HG02970 (cell line): Measurements from ENCODE around the gene ZNF436.

ENCODE experiments used
- ATAC-seq: cut with Tn5 transposase; IDR thresholded peaks from one replicate; pipeline ENCODE4 v1.9.1; 2021; ENCODE audit warnings: mild to moderate bottlenecking, moderate library complexity, moderate number of reproducible peaks; ENCODE audit not compliant: unreplicated experiment, low FRiP score

The ZNF436 gene

DNA sequence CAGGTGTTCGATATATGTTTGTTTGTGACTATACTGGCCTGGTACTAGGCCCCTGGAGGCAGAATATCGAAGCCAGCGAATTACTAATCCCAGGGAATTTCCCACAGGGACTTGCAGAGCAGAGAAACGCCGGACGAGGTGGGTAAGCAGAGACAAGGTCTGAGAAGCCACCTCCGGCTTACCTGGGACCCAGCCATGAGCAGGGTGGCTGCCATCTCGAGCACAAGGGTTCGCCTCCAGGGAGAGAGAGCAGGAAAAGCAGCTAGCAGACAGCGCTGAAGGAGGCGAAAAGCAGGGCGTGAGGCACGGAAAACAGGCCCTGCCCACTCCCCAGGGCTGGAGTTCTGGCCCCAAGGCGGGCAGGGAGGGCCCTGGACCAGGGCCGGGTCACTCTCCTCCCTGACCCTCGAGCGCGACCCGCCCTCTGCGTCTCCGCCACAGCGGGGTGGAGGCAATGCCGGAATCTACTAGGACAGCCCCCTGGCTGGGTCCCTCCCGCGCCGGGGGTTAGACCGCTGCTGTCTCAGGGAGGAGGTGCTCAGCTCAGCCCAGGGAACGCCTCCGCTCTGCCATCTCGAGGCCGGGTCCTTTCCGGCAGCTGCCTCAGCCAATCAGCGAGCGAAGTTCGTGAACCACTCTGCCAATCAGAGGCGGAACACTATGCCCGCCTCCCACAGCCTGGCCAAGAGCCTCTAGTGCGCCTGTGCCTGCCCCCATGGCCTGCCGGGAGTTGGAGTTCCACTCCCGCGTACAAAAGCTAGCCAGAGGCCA lies 1.7 kb downstream of the ZNF436 start:
- ATAC-seq, result peak; percentile 86

- no peak for ATAC-seq
Measured at GRCh38 chr1:23367451-23367790, 2.2 kb downstream of the ZNF436 start.

DNA sequence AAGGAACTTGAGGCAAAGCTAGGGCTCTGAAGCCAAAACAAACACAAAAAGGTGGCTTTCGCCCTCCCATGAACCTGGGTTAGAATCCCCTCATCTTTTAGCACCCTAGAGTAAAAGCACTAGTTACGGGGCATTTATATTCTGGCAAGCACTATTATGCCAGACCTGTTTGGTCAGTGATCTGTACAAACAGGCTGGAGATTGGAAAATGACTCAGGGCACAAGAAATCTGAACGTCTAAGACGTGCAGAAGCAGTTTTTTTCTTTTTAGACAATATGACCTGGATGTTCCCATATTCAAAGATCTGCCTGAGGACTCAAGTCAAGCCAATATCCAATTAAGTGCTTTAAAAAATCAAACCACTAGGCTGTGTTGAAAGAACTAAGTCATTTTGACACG lies 3.0 kb downstream of the ZNF436 start:
- no peak for ATAC-seq

DNA sequence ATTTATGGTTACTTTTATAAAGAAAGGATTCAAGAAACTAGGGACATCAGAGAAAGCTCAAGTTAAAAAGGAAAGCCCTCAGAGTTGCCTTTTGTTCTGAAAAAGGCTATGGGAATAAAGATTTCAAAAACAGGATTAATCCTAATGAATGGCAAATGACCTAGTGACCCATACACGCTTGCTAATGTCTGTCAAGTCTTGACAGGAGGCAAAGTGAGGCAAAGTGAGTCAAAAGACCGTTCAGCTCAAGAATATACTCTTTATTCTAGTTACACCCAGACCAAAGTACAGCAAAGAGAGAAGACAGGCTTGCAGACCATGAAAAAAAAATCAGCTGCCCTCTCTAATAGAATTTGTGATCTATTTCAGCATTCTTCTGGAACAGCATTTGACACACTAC lies 3.5 kb downstream of the ZNF436 start:
- no peak for ATAC-seq

GRCh38 chr1:23362218-23362713 lies 7.4 kb downstream of the ZNF436 start:
- ATAC-seq, result no peak

DNA sequence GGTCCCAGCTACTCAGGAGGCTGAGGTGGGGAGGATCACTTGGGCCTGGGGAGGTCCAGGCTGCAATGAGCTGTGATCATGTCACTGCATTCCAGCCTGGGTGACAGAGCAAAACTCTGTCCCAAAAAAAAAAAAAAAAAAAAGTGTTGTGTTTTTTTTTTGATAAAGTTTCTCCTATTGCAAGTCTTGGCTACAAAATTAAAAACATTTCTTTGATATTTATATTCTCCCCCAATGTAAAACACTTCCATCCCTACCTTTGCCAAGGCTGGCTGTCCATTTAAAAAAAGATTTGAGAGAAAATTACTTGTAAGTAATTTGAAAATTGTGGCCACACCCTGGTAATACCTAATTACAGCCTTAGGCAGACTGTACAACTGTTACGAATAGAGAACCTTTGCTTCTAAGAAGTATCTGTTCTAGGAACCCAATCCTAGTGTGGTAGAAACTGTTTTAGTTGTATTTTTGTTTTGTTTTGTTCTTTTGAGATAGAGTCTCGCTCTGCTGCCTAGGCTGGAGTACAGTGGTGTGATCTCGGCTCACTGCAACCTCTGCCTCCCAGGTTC lies 11.2 kb downstream of the ZNF436 start:
- no peak for ATAC-seq

DNA sequence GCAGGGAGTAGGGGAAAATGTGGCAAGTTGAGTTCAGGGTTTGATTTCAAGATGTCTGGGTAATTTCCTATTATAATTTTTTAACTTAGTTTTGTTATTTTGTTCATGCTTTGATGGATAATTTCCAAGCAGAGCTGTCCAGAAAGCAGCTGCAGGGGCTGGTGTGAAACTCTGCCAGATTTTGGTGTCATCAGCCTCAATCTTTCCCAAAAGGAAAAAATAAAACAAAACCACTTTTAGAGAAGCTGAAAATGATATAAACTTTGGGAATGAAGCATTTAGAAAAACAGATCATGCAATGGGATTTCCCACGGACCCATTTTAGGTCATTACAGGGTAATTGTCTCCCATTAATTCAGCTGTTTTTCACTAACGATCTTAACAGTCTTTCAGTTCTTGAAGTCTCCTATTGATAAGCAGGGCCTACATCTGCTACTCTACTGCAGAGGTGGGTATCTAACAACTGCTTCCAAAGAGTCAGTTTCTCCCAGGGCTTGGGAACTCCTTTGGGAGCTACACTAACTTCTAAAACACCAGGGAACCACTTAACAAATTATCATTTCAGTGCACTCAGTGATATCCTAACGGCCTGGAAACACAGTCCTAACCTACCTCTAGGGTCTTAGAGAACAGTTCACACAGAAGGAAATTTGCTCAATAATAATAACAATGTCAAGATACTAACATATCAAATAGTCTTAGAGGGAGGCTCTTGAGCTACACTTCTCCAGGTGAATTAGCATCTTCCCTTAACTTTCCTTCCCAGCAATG lies 12.3 kb downstream of the ZNF436 start:
- no peak for ATAC-seq

DNA sequence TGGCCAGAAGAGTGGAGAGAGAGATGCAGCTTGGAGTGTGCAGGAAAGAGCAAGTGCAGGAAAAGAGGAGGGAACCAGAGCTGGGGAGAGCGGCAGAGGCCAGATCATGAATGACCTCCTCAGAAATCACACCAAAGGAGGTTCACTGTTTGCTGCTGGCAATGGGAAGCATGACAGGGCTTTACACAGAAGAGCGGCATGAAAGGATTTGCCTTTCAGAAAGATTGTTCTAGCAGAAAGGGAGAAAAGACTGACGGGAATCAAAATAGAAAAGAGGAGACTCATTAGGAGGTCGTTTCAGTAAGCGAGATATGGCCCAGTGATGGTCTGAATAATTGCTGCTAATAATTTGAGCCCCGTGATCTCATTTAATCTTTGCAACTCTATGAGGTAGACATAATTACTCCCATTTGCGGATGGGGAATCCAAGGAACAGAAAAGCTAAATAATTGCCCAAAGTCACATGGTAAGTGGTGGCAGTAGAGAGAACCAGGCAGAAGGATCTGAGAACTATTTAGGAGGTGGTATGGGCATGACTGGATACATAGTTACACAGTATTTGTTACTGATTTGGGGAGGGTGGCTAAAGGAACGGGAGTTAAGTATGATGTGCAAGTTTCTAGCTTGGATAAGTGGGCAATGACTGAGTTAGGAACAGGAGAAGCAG lies 13.0 kb downstream of the ZNF436 start:
- ATAC-seq, result no peak

GRCh38 chr1:23354245-23354644 lies 15.4 kb downstream of the ZNF436 start:
- ATAC-seq, result no peak

- ATAC-seq, result no peak
Measured at GRCh38 chr1:23352096-23352695, 17.4 kb downstream of the ZNF436 start.

DNA sequence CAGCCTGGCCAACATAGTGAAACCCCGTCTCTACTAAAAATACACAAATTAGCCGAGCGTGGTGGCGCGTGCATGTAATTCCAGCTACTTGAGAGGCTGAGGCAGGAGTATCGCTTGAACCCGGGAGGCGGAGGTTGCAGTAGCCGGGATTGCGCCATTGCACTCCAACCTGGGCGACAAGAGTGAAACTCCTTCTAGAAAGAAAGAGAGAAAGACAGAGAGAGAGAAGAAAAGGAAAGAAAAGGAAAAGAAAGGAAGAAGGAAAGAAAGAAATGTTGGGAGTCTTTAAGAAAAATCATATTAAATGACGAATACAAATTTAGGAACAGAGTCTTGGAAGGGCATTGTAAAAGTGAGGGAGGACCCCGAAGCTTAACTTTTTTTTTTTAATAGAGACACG lies 23.7 kb downstream of the ZNF436 start:
- ATAC-seq, result no peak

DNA sequence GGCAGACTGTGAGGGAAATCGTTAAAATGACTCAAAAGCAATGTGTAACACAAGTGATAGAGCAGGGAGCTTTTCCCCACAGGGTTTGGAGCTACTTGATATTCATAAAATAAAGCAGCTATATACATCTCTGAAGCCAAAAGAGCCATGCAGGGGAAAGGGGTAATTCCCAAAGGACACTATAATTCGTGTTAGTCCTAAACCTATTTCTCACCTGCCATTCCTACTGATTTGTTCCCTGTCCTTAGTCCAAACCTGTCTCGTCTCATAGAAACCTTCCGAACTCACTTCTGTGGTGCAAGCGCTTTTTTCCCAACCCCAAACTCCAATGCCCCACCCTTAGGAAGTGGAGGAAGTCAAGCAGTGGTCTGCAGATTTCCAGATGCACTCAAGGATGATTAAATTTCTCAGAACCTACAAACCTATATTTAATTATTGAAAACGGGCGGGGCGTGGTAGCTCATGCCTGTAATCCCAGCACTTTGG lies 24.6 kb downstream of the ZNF436 start:
- no peak for ATAC-seq

GRCh38 chr1:23344111-23344986 lies 25.3 kb downstream of the ZNF436 start, which contains the start of gene HNRNPR:
HNRNPR (minus strand) TSS chr1:23344284; CDS start chr1:23341008, 3,276 bp downstream.
- peak; percentile 95 for ATAC-seq

DNA sequence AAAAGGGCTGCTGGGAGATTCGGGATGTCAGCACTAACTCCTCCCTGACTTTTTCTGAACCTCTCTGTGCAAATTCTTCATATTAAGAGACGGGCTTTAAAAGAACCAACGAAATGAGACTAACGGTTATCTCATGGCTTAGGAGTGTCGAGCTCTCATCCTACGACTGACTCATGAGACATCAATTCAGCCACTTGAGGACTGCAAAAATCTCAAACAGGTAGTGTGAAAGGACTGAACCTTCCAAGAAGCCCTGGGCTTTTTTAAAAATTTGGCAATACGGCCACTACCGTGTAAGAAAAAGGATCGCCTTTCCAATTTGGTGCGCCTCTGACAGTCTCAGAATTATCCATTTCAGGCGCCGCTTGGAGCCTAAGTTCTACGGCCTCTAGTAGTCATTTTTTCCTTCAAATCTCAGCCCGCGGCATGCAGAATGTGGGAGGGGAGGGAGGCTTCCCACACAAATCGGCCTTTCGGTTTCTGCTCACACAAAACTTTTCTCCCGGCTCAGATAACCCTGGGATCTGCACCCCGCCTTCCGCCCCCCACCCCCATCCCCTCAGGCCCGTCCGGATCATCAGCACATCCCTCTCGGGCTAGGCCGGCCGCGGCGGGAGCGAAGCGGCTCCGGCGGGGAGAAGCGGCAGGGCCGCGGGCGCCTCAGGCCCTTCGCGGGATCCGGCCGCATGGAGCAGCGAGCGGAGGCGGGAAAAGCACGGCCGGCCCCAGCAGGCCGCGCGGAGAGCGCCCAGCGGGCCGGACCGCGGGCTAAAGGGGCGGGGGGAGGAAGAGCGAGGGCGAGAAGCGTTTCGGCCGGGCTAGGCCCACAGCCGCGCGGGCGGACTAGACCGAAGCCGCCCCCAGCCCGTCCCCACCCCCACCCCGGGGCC lies 26.2 kb downstream of the ZNF436 start:
- ATAC-seq, result peak; percentile 9

DNA sequence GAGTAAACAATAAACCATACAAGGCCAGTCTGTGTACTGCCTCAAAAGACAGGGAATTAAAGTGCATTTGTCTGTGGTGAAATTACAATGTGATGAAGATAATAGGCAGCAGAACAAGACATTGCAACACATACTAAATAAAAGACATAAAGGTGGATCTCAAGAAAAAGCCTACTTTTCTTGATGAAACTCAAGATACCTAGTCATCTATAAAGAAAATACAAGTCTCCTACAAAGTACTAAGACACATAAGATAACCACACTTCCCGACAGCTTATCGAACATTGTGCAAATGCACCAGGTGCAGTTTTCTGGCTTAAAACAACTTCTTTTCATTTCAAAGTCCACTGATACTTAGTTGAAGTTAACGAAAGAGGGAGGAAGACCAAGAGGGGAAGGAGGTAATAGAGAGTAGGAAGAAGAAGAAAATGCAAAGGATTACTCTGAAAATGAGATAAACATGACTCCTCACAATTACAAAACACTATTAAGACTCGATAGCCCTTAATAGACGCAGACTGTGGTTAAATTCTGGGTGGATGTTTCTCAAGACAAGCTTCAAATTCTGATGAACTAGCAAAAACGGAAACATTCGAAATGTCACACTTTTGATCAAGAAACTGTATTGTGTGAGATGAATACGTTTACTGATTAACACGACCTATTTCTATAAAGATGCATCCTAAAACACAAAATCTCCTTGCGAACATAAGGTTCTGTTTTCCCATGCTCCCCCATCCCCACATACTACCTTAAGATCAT lies 27.5 kb downstream of the ZNF436 start:
- no peak for ATAC-seq

GRCh38 chr1:23339632-23340031 lies 30.0 kb downstream of the ZNF436 start:
- ATAC-seq, result no peak

DNA sequence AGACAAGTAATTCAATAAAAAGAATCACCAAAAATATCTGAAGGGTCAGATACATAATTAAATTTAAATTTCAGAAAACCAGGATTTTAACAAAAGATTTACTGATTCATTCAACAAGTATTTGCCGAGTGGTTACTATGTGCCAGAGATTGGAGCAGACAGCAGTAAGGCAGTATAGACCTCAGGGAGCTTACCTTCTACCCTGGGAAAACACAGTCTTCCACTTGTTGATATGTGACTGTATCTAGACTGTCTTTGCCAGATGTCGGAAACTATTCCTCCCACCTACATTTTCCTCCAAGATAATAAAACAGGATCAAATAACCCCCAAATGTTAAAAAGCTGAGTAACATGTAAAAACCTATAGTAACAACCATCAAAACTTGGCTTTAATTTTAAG lies 31.8 kb downstream of the ZNF436 start:
- no peak for ATAC-seq

- no peak for ATAC-seq
Measured at GRCh38 chr1:23331713-23332112, 37.9 kb downstream of the ZNF436 start.
